Measurements from ENCODE around the gene ZNF638.
"Not testable (repeated sequence)": the region's sequence is repeated elsewhere in the genome, so short reads cannot be mapped to it uniquely, and the experiment has no call there.

The ZNF638 gene

GRCh38 chr2:71331581-71332434 is at the start of gene ZNF638:
TSS of gene ZNF638 (plus strand) at chr2:71331782. CDS start at chr2:71348955, 17,173 bp downstream.
- in situ Hi-C loops (cut with MboI; ENCODE audit: low pct_unique_long_range_greater_than_20kb, low sequenced_read_pairs): no loop called here
- DNase-seq: peak; percentile 96

DNA sequence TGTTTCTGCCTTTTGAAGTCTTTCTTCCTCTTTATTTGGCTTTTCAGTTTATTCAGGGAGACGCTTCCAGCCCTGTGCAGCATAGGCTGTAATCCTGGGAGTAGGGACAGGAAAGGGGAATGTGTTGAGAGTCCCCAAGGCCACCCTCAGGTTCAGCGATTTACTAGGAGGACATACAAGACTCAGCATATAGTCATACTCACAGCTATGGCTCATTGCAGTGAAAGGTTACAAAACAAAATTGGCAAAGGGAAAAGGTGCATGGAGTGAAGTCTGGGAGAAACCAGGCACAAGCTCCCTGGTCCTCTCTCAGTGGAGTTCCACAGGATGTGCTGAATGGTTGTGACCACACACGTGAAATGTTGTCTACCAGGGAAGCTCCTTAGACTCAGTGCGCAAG is 49.6 kb upstream of the ZNF638 start:
- in situ Hi-C loops (cut with MboI; ENCODE audit: low pct_unique_long_range_greater_than_20kb, low sequenced_read_pairs): no loop called here
- DNase-seq: no peak

DNA sequence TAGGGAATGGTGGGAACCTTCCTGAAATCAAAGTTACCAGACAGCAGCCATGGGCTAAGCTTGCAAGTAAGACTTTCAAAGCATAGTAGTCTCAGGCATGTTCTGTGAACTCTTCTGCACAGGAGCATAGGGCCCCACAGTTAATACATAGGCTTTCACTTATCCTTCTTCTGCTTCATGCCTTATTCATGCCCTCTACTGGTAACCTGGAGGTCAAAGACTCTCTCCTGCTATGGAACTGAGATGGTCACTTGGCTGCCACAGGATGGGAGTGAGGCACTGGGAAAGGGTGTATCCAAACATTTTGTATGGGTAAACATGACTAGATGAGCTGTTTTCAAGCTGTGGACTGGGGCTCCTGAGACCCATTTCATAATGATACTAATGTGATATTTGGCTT is 49.1 kb upstream of the ZNF638 start:
- peak; percentile 26 for DNase-seq
- in situ Hi-C loops (cut with MboI; ENCODE audit: low pct_unique_long_range_greater_than_20kb, low sequenced_read_pairs): no loop called here

GRCh38 chr2:71283131-71283530 is 48.5 kb upstream of the ZNF638 start:
- in situ Hi-C loops (cut with MboI; ENCODE audit: low pct_unique_long_range_greater_than_20kb, low sequenced_read_pairs): no loop called here
- DNase-seq: no peak

- in situ Hi-C loops (cut with MboI; ENCODE audit: low pct_unique_long_range_greater_than_20kb, low sequenced_read_pairs): no loop called here
- no peak for DNase-seq
These were observed 45.9 kb upstream of the ZNF638 start for GRCh38 chr2:71285706-71286105.

- in situ Hi-C loops (cut with MboI; ENCODE audit: low pct_unique_long_range_greater_than_20kb, low sequenced_read_pairs): no loop called here
These were observed 40.2 kb upstream of the ZNF638 start for GRCh38 chr2:71291398-71291797.

GRCh38 chr2:71292159-71292558 is 39.4 kb upstream of the ZNF638 start:
- no peak for DNase-seq
- in situ Hi-C loops (cut with MboI; ENCODE audit: low pct_unique_long_range_greater_than_20kb, low sequenced_read_pairs): no loop called here

More at GRCh38 chr2:71291398-71291797, 40.2 kb upstream of the ZNF638 start:
- no peak for DNase-seq

DNA sequence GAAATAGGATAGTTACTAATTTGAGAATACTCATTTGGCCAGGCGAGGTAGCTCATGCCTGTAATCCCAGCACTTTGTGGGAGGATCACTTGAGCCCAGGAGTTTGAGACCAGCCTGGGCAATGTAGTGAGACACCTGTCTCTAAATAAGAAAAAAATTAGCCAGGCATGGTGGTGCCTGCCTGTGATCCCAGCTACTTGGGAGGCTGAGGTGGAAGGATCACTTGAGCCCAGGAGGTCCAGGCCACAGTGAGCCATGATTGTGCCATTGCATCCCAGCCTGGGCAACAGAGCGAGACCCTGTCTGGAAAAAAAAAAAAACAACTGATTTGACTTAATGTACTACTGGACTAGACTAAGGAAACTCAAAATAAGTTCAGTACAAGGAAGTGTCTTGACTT is 32.7 kb upstream of the ZNF638 start:
- in situ Hi-C loops (cut with MboI; ENCODE audit: low pct_unique_long_range_greater_than_20kb, low sequenced_read_pairs): no loop called here
- no peak for DNase-seq

DNA sequence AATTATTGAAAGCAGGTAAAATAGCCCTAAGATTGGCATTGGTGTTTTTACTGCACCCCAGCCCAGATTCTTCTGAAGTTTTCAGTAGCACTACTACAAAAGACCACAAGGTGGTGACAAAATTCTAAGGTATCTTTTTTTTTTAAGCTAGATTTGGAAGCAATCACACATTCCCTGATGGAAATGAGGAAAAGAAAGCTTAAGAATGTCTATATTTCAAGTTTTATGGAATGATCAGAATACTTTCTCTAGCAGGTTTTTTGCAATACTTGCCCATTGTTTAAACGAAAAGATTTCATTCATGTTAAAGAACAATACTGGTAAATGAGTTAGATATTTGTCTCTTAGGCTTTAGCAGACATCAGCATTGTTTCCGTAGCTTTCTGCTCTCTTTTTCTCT is 32.1 kb upstream of the ZNF638 start:
- in situ Hi-C loops (cut with MboI; ENCODE audit: low pct_unique_long_range_greater_than_20kb, low sequenced_read_pairs): no loop called here
- DNase-seq: peak; percentile 54

- no peak for DNase-seq
- in situ Hi-C loops (cut with MboI; ENCODE audit: low pct_unique_long_range_greater_than_20kb, low sequenced_read_pairs): no loop called here
These were observed 27.7 kb upstream of the ZNF638 start for GRCh38 chr2:71303849-71304248.

GRCh38 chr2:71306762-71307161 is 24.8 kb upstream of the ZNF638 start:
- DNase-seq: no peak
- in situ Hi-C loops (cut with MboI; ENCODE audit: low pct_unique_long_range_greater_than_20kb, low sequenced_read_pairs): no loop called here

- in situ Hi-C loops (cut with MboI; ENCODE audit: low pct_unique_long_range_greater_than_20kb, low sequenced_read_pairs): no loop called here
- DNase-seq: no peak
These were observed 18.4 kb upstream of the ZNF638 start for GRCh38 chr2:71313016-71313766.

DNA sequence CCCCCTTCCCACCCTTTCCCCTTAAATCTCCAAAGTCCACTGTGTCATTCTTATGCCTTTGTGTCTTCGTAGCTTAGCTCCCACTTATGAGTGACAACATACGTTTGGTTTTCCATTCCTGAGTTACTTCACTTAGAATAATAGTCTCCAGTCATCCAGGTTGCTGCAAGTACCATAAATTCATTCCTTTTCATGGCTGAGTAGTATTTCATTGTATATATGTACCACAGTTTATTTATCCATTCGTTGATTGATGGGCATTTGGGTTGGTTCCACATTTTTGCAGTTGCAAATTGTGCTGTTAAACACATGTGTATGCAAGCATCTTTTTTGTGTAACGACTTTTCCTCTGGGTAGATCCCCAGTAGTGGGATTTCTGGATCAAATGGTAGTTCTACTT is 14.5 kb upstream of the ZNF638 start:
- DNase-seq: no peak
- in situ Hi-C loops (cut with MboI; ENCODE audit: low pct_unique_long_range_greater_than_20kb, low sequenced_read_pairs): no loop called here

- DNase-seq; in situ Hi-C loops (cut with MboI; ENCODE audit: low pct_unique_long_range_greater_than_20kb, low sequenced_read_pairs): not testable (repeated sequence)
These were observed 13.7 kb upstream of the ZNF638 start for GRCh38 chr2:71317900-71318299.

- in situ Hi-C loops (cut with MboI; ENCODE audit: low pct_unique_long_range_greater_than_20kb, low sequenced_read_pairs): no loop called here
- DNase-seq: no peak
These were observed 8.2 kb upstream of the ZNF638 start for GRCh38 chr2:71323386-71323785.

- DNase-seq: no peak
- in situ Hi-C loops (cut with MboI; ENCODE audit: low pct_unique_long_range_greater_than_20kb, low sequenced_read_pairs): no loop called here
These were observed 4.6 kb upstream of the ZNF638 start for GRCh38 chr2:71326968-71327367.

DNA sequence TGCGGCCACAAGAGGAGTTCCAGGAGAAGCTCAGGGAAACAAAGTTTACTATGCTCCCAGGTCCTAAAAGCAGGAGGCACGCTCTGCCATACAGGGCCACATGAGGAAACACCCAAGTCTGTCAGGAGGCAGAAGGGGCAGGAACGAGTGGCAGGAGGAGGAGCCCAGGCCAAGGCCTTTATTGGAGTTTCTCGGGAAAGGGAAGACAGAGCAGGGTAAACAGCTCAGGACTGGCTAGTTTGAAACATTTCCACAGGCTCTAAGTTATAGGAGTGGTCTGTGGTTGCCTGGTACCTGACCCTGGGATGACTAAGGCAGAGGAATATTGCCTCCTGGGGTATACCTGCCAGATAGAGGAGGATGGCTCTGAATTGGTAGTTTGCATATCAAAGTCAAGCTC is 3.7 kb upstream of the ZNF638 start:
- DNase-seq: no peak
- in situ Hi-C loops (cut with MboI; ENCODE audit: low pct_unique_long_range_greater_than_20kb, low sequenced_read_pairs): no loop called here

GRCh38 chr2:71330155-71330554 is 1.4 kb upstream of the ZNF638 start:
- DNase-seq: no peak
- in situ Hi-C loops (cut with MboI; ENCODE audit: low pct_unique_long_range_greater_than_20kb, low sequenced_read_pairs): no loop called here

- DNase-seq: no peak
- in situ Hi-C loops (cut with MboI; ENCODE audit: low pct_unique_long_range_greater_than_20kb, low sequenced_read_pairs): no loop called here
These were observed 824 bp upstream of the ZNF638 start for GRCh38 chr2:71330585-71331330.

DNA sequence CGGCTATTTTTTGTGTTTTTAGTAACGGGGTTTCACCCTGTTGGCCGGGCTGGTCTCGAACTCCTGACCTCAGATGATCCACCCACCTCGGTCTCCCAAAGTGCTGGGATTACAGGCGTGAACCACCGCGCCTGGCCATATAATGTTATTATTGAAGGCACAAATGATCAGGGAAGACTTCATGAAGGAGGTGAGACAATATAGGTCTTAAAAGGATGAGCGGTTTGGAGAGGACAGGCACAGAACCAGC is 326 bp upstream of the ZNF638 start:
- DNase-seq; in situ Hi-C loops (cut with MboI; ENCODE audit: low pct_unique_long_range_greater_than_20kb, low sequenced_read_pairs): not testable (repeated sequence)
